Bronchial epithelial cell (primary cell): ENCODE data around the gene DNAH8. TPM values are rescaled to one million over a fixed set of nuclear protein-coding genes. Genes with fewer than 3 reads are reported as not detected.

Experiments used
- DNase-seq: peaks from one replicate; pipeline ENCODE4 v3.0.0-alpha.2; 2010; ENCODE audit warnings: low read depth
- FAIRE-seq: peaks from 2 replicates; lab custom pipeline; 2011; peaks lifted over from hg19 to GRCh38; lab: Jason Lieb, UNC
- H3K27me3 ChIP-seq: 2 replicates; pipeline ENCODE4 v1.5.1; 2011; ENCODE audit warnings: low read length; ENCODE audit not compliant: control insufficient read depth, insufficient read depth
- H3K36me3 ChIP-seq: 2 replicates; pipeline ENCODE4 v1.5.1; 2011; ENCODE audit warnings: low read length; ENCODE audit not compliant: control insufficient read depth, insufficient read depth
- H3K4me3 ChIP-seq: 2 replicates; pipeline ENCODE4 v1.5.1; 2011; ENCODE audit warnings: mild to moderate bottlenecking, low read depth, low read length, control low read depth
- CTCF ChIP-seq: IDR thresholded peaks from 2 replicates; pipeline ENCODE4 v1.5.1; 2011; ENCODE audit warnings: mild to moderate bottlenecking, moderate library complexity, low read length, control low read depth, inconsistent platforms; ENCODE audit not compliant: insufficient read depth, severe bottlenecking
- total RNA-seq: library from RNA; depleted of rRNA; stranded (reverse); fragments of >200 nt; gene quantifications from 2 replicates; pipeline ENCODE4 v1.2.1, GENCODE V29; 2014

Gene DNAH8
- total RNA-seq, 1 donor from 2014 or later, result not detected

- no peaks in the 10 kb centered on the region for H3K36me3 ChIP-seq
- DNase-seq, result no peak
- no peak for FAIRE-seq
- no peak for TF ChIP-seq CTCF
- peaks cover 4% of the 10 kb centered on the region for H3K27me3 ChIP-seq
- H3K4me3 ChIP-seq, result no peak overlapping the region
Measured at GRCh38 chr6:39003492-39003891, 288.4 kb downstream of the DNAH8 start.

- TF ChIP-seq CTCF, result no peak
- DNase-seq (peak; percentile 56), FAIRE-seq (no peak)
- Histone ChIP-seq H3K4me3 (no peak overlapping the region), H3K36me3 (no peaks in the 10 kb centered on the region), H3K27me3 (peaks cover 4% of the 10 kb centered on the region)
Measured at GRCh38 chr6:39004801-39005200, 289.7 kb downstream of the DNAH8 start.

GRCh38 chr6:39005774-39006173 is 290.7 kb downstream of the DNAH8 start:
- TF ChIP-seq CTCF, result no peak
- DNase-seq (no peak), FAIRE-seq (no peak)
- Histone ChIP-seq H3K27me3 (peaks cover 4% of the 10 kb centered on the region), H3K4me3 (no peak overlapping the region), H3K36me3 (no peaks in the 10 kb centered on the region)

- FAIRE-seq (no peak), DNase-seq (no peak)
Measured at GRCh38 chr6:39007575-39007974, 292.5 kb downstream of the DNAH8 start.

GRCh38 chr6:39008737-39009136 is 293.6 kb downstream of the DNAH8 start:
- H3K27me3 ChIP-seq, result peaks cover 4% of the 10 kb centered on the region
- H3K4me3 ChIP-seq, result no peak overlapping the region
- FAIRE-seq (no peak), DNase-seq (no peak)
- TF ChIP-seq CTCF, result no peak
- no peaks in the 10 kb centered on the region for H3K36me3 ChIP-seq

More at GRCh38 chr6:39007575-39007974, 292.5 kb downstream of the DNAH8 start:
- Histone ChIP-seq H3K4me3 (no peak overlapping the region), H3K36me3 (no peaks in the 10 kb centered on the region), H3K27me3 (peaks cover 4% of the 10 kb centered on the region)
- TF ChIP-seq CTCF, result no peak

GRCh38 chr6:39009476-39009875 is 294.4 kb downstream of the DNAH8 start:
- DNase-seq (no peak), FAIRE-seq (no peak)
- no peaks in the 10 kb centered on the region for H3K36me3 ChIP-seq
- no peak for TF ChIP-seq CTCF
- no peak overlapping the region for H3K4me3 ChIP-seq
- H3K27me3 ChIP-seq, result peaks cover 4% of the 10 kb centered on the region
